GM06990 (cell line): Measurements from ENCODE around the gene ANK2.
"Not testable (repeated sequence)": the region's sequence is repeated elsewhere in the genome, so short reads cannot be mapped to it uniquely, and the experiment has no call there.

ENCODE experiments used
- DNase-seq: peaks from one replicate; pipeline ENCODE4 v3.0.0-alpha.2; 2011; ENCODE audit not compliant: insufficient read length; ENCODE audit errors: extremely low read depth
- H3K27me3 ChIP-seq: replicated peaks from 2 replicates; pipeline ENCODE4 v1.6.0; 2011; ENCODE audit warnings: low read length; ENCODE audit not compliant: control insufficient read depth, insufficient read depth
- H3K36me3 ChIP-seq: 2 replicates; pipeline ENCODE4 v1.5.1; 2011; ENCODE audit warnings: low read length; ENCODE audit not compliant: control insufficient read depth, insufficient read depth
- H3K4me3 ChIP-seq: replicated peaks from 2 replicates; pipeline ENCODE4 v1.5.1; 2011; ENCODE audit warnings: low read depth, mild to moderate bottlenecking, control low read depth, low read length
- CTCF ChIP-seq: IDR thresholded peaks from 2 replicates; pipeline ENCODE4 v1.5.1; 2011; ENCODE audit warnings: low read length, control low read depth, mild to moderate bottlenecking, inconsistent platforms; ENCODE audit not compliant: insufficient read depth, poor library complexity, severe bottlenecking

ANK2 gene

GRCh38 chr4:113236916-113237315 is 187.5 kb downstream of the ANK2 start:
- Histone ChIP-seq H3K27me3 (no peaks in the 10 kb centered on the region), H3K36me3 (no peaks in the 10 kb centered on the region), H3K4me3 (no peak overlapping the region)
- no peak for DNase-seq
- no peak for TF ChIP-seq CTCF

GRCh38 chr4:113243312-113243711 is 193.9 kb downstream of the ANK2 start:
- no peak for TF ChIP-seq CTCF
- Histone ChIP-seq H3K4me3 (no peak overlapping the region), H3K27me3 (no peaks in the 10 kb centered on the region), H3K36me3 (no peaks in the 10 kb centered on the region)
- DNase-seq, result no peak

GRCh38 chr4:113244747-113245146 is 195.3 kb downstream of the ANK2 start:
- H3K36me3 ChIP-seq, H3K4me3 ChIP-seq, DNase-seq, H3K27me3 ChIP-seq: not testable (repeated sequence)

- Histone ChIP-seq H3K36me3 (no peaks in the 10 kb centered on the region), H3K4me3 (no peak overlapping the region), H3K27me3 (no peaks in the 10 kb centered on the region)
- DNase-seq, result no peak
- TF ChIP-seq CTCF, result peak; percentile 28
Measured at GRCh38 chr4:113248320-113248719, 198.9 kb downstream of the ANK2 start.

- Histone ChIP-seq H3K4me3 (no peak overlapping the region), H3K36me3 (no peaks in the 10 kb centered on the region), H3K27me3 (no peaks in the 10 kb centered on the region)
- DNase-seq, result no peak
- TF ChIP-seq CTCF, result no peak
Measured at GRCh38 chr4:113255628-113256027, 206.2 kb downstream of the ANK2 start.

- no peak for DNase-seq
- no peak overlapping the region for H3K4me3 ChIP-seq
- H3K36me3 ChIP-seq, result no peaks in the 10 kb centered on the region
- no peaks in the 10 kb centered on the region for H3K27me3 ChIP-seq
- TF ChIP-seq CTCF, result no peak
Measured at GRCh38 chr4:113256946-113257345, 207.5 kb downstream of the ANK2 start.
